ENCODE results near the gene AIG1.

DNA sequence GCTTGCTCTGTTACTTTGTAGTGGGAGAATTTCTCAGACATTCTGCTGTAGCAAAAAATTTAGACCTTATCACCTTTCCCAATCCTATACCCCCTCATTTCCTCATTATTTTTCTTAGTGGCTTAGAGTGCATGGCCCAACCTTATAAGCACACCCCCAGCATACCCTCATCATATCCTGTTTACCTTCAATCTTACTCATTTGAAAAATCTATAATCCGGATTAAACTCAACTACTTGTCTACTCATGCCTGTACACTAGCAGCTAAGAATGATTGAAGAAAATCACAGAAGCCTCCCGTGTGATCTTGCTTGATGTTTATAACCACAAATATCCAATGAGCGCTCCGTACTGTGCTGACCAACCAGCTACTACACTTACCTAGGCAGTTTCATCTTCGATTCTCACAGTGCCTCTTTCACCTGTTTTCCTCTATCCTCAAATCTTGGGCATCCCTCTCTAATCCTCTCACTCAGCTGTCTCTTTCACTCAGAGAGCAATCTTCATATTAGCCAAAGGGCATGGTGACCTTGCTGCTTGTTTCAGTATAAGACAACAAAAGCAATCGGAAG is 36.6 kb downstream of the AIG1 start:
- no peak for TF ChIP-seq EZH2 (IDR thresholded peaks at IDR 0.05; ENCODE audit: insufficient read depth, poor library complexity, severe bottlenecking)
- no peak for TF ChIP-seq EZH2phosphoT487 (IDR thresholded peaks at IDR 0.05; ENCODE audit: insufficient read depth, low read depth)

Data from GM23248 (cell line).